ENCODE measurements around the gene TMEM132A.
"Not testable (repeated sequence)": the region's sequence is repeated elsewhere in the genome, so short reads cannot be mapped to it uniquely, and the experiment has no call there.

The TMEM132A gene

GRCh38 chr11:60966890-60967289 is 42.6 kb downstream of the TMEM132A start:
- no peak for DNase-seq

DNA sequence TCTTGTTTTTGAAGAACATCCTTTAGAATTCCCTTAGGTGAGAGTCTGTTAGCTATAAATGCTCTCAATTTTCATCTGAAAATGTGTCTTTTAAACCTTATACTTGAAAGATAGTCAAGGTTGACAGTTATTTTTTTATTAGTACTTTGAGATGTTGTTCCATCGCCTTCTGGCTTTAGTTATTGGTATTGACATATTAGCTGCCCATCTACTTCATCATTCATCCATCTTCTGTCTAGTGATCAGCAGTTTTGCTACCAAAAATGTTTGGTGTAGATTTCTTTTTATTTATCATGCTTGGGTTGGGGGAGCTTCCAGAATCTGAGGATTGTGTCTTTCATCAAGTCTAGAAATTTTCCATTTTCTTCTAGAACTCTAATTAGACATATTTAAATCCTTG is 44.0 kb downstream of the TMEM132A start:
- DNase-seq = no peak

DNA sequence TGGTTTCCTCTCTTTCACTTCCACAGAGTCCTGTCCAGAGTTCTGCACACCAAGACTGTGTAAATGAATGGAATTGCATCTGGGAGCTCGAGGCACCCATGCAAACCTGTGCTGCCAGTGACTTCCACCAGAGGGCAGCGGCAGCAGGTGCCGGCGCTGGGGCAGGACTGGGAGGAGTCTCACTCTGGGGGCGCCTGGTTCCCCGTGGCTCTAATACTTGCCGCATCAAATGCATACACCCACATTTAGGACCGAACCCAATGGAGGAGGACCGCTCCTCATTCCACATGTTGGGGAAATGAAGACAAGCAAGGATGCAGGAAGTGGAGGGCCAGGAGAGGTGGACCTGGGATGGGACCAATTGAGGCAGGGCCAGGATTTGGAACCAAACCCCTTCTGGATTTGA is 46.1 kb downstream of the TMEM132A start:
- DNase-seq = no peak

DNA sequence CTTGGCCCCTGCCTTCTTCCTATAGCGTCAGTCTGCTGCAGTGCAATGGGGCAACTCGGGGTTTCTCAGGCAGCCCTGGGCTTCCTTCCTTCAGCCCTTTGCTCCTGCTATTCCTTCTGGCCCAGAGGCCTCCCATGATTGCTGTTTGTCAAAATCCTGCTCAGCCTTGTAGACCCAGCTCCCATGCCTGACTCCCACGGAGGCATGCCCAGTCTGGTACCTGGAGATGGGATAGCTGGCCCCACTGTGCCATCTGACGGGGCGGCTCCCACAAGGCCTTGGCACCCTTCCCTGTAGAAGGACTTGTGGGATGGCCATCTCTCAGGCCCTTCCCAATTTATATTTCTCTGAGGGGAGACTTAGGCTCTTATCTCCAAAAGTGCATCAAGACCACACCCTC is 46.6 kb downstream of the TMEM132A start:
- no peak for DNase-seq

DNA sequence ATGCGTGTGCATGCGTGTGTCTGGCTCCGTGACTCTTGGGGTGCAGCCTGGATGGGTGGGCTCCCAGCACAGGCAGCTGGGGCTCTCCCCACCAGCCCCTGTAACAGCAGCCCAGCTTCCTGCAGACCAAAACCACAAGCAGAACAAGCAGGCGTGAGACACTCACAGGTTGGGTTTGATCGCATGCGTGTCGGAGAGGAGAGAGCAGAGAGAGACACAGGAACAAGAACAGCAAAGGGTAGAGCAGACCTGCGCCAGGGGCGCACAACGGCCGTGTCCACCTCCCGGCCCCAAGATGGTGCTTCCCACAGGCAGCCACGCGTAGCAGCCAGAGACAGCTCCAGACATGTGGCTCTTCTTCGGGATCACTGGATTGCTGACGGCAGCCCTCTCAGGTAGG is 47.3 kb downstream of the TMEM132A start, which contains the start of gene CD6:
Gene CD6, plus strand, starts transcription at position 161 of the 400 bp plus-strand sequence. Its CDS starts 186 bp downstream, at position 347.
- no peak for DNase-seq

GRCh38 chr11:60972182-60973030 is 48.1 kb downstream of the TMEM132A start:
- no peak for DNase-seq

DNA sequence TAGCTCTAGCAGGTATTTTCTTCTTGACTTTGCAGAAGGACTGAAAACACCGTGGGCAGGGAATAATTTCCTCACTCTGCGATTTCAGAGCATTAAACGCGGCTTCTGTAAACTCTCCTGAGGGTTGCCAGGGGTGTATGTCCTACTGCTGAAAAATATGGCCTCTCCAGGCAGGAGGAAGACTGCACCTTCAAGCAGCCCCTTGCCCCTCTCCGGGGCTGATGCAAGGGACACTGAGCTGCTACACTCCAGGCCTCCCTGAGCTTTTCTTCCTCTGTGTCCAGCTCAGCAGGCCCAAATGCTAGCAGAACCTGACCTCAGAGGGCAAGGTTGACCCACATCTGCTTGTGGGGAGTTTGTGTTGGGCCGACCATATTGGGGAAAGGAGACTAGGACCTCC is 49.4 kb downstream of the TMEM132A start:
- no peak for DNase-seq

GRCh38 chr11:60974316-60974715 is 50.1 kb downstream of the TMEM132A start:
- DNase-seq = not testable (repeated sequence)

DNA sequence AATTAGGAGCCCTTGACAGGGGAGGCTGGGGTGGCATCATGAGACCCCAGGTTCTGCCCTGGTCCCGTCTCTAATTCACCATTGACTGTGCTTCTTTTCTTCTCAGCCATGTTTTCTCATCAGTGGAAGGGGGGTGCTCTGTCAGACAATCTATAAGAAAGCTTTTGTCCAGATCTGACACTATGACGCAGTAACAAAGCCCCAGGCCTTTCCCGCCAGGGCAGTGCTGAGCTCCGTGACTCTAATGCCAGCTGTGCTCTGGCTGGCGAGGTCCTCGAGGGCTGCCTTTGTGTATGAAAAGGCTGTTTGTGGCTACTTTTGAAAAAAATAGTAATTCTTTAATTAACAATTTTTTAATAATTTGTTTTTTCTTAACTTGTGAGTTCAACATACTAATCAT is 50.5 kb downstream of the TMEM132A start:
- no peak for DNase-seq

- no peak for DNase-seq
These were observed 53.0 kb downstream of the TMEM132A start for GRCh38 chr11:60977224-60977623.

DNA sequence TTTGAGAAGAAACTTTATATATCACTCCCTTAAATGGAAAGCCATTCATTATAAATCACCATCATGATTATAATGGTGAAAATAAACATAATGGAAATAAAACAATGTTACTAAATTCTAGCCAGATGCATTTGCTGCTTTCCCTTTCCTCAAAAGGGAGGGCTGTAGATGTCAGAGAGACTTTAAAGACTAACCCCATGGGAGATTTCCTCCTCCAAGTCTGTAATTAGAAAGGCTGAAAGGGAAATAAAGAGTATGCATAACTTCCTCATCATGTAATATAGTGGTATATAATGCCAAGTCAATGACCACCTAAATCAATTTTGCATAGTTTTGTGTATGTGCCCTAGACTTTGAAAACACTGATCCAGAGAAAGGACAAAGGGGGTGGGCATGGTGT is 53.6 kb downstream of the TMEM132A start:
- DNase-seq = no peak

DNA sequence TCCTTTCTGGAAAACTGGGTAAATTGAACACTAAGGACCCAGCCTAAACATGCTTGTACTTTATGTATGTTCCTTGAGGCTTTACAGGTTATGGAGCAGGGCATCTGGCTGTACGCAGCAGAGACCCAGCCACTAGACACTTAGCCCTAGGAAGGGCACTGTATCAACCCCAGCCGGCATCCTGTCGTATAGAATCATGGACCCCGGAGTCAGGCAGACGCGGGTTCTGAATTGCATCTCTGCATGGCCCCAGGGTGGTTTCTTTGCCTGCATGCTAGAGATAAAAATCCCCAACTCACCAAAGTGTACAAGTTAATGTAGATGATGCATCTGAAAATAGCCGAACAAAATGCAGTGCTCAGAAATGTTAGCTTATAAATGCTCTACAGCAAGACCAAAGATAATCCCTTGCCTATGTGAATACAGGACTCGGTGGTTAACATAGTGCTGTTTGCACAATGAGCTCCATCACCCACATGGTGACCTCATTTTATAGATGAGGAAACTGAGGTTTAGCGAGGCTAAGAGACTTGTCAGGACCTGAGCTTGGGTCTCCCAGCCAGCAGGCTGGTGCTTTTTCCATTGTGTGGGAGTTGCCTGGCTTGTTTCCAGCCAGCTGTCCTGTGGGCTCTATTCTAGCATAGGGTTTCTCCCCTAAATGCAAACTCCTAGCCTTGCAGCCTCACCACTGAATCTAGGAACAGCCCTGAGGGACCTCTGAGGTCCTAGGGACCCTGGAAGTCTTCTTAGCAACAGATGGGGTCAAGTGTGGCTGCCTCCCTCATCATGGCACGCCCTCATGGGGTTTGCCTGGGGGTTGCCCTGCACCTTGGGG is 54.5 kb downstream of the TMEM132A start:
- no peak for DNase-seq

DNA sequence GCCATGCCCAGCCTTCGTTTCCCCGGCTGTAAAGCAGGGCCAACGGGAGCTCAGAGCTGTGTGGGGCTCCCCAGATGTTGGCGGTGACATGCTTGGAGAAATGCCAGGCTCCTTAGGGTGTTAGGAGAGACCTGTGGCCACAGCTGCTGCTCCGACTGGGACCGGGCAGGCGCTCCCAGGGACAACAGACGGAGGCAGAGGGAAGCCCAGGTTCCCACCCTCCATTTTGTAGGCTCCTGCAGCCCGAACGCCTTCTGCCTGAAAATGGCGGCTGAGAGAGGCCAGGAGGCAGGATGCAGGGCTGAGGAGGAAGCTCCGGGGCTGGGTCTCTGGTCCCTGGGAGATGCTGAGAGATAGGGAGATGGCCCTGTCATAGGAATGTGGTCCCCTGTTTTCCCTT is 57.3 kb downstream of the TMEM132A start:
- no peak for DNase-seq

GRCh38 chr11:60982184-60982583 is 57.9 kb downstream of the TMEM132A start:
- DNase-seq = no peak

GRCh38 chr11:60984149-60984548 is 59.9 kb downstream of the TMEM132A start:
- DNase-seq = no peak

- DNase-seq = no peak
These were observed 60.4 kb downstream of the TMEM132A start for GRCh38 chr11:60984636-60985035.

- DNase-seq = no peak
These were observed 61.2 kb downstream of the TMEM132A start for GRCh38 chr11:60985501-60985900.

DNA sequence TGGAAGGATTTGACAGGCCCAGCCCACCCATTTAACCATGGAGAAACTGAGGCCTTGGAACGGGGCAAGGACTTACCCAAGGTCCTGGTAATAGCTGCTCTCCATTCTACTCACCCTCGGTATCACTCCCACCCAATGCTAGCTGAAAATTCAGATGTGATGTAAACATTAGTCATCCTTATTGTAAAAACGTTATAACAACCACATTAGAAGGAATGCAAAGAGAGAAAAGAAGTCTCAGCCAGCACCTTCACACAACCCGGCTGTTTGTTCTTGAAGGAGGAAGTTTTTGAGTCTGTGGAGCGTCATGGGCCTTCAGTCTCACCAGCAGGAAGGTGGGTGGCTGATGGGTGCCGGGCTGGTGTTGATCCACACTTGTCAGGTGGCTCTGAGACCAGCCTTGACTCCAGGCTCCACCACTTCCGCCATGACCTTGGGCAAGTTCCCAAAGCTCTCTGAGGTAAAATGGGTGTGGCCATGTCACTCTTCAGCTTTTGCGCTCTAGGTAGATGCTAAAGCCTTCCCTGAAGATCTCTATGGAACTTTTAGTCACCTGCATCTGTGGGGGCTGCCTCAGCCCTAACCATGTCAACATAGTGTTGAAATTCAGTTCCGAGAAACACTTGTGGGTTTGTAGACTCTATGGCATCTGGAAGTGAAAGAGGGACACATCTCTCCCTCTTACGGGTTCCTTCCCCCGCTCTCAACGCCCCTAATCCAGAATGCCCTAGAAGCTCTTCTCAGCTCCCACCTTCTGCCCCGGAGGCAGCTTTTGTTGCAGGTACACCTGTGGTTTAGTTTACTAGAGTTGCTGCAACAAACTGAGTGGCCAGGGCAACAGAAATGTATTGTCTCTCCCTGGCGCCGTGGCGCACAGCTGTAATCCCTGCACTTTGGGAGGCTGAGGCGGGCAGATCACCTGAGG is 62.0 kb downstream of the TMEM132A start:
- no peak for DNase-seq
